Small intestine (tissue), 7 donors: ENCODE data around the gene RNF222. TPM values are rescaled to one million over a fixed set of nuclear protein-coding genes. Genes with fewer than 3 reads are reported as not detected.

Experiments
- DNase-seq, 2 donors: peaks; one replicate each; pipeline versions ENCODE4 v3.0.0 to v3.0.0-alpha.2; 2013
- FAIRE-seq: peaks from 2 replicates; lab custom pipeline; 2012; peaks lifted over from hg19 to GRCh38; lab: Jason Lieb, UNC
- H3K27ac ChIP-seq, 3 donors: one replicate each; pipeline ENCODE4 v1.5.1; 2013; ENCODE audit warnings: low read length in 2 of 3, mild to moderate bottlenecking in 2 of 3, control low read depth in 1 of 3, inconsistent platforms in 1 of 3, low read depth in 1 of 3, moderate library complexity in 1 of 3
- H3K27me3 ChIP-seq, 3 donors: one replicate each; pipeline ENCODE4 v1.6.1; 2013; ENCODE audit warnings: low read length in 3 of 3, inconsistent platforms in 1 of 3; ENCODE audit not compliant: control insufficient read depth in 3 of 3, insufficient read depth in 3 of 3
- H3K36me3 ChIP-seq, 3 donors: one replicate each; pipeline ENCODE4 v1.6.1; 2013; ENCODE audit warnings: low read length in 3 of 3, inconsistent platforms in 1 of 3, low read depth in 1 of 3, mild to moderate bottlenecking in 1 of 3, moderate library complexity in 1 of 3; ENCODE audit not compliant: control insufficient read depth in 3 of 3, insufficient read depth in 2 of 3
- H3K4me1 ChIP-seq, 3 donors: one replicate each; pipeline ENCODE4 v1.6.1; 2013; ENCODE audit warnings: low read length in 2 of 3, inconsistent platforms in 1 of 3, low read depth in 1 of 3, mild to moderate bottlenecking in 1 of 3, moderate library complexity in 1 of 3; ENCODE audit not compliant: control insufficient read depth in 3 of 3, insufficient read depth in 2 of 3
- H3K4me3 ChIP-seq, 3 donors: one replicate each; pipeline ENCODE4 v1.5.1; 2013; ENCODE audit warnings: low read length in 3 of 3, control low read depth in 1 of 3, inconsistent platforms in 1 of 3, low read depth in 1 of 3, mild to moderate bottlenecking in 1 of 3, moderate library complexity in 1 of 3
- H3K9me3 ChIP-seq, 2 donors: one replicate each; pipeline ENCODE4 v1.6.1; 2013; ENCODE audit warnings: low read depth in 1 of 2, low read length in 1 of 2; ENCODE audit not compliant: control insufficient read depth in 2 of 2, insufficient read depth in 1 of 2
- WGBS, 3 donors: extraction: QIAGEN DNeasy Blood & Tissue Kit; methylation state at CpG; one replicate each; pipeline ENCODE4 v1.1.7; 2013; 5-methylcytosine and 5-hydroxymethylcytosine counted together
- polyA plus RNA-seq, 4 donors: library from polyadenylated mRNA; stranded (reverse) in 3 of 4; unstranded in 1 of 4; fragments of 200-250 nt in 3 of 4; fragments of 120-200 nt in 1 of 4; gene quantifications; one replicate each; pipeline versions ENCODE4 v1.2.1 to v1.2.3, GENCODE V29; 2013
- donor health status: healthy with polysubstance abuse.
- donor health status: control.
- donor health status: control.
- donor health status: Bipolar disorder and iron deficiency.
- donor health status: healthy.

RNF222 gene
- polyA plus RNA-seq, 4 donors = 0.10 TPM; not detected in 3

GRCh38 chr17:8393470-8394231, 4.0 kb downstream of the RNF222 start:
- H3K4me3 ChIP-seq = no peak overlapping the region
- no peaks in the 10 kb centered on the region for H3K9me3 ChIP-seq
- no peak for FAIRE-seq
- peak; percentile 20 to 57 for DNase-seq
- peak overlapping the region in 1 of 3 donors; percentile 13 for H3K27ac ChIP-seq
- no peaks in the 10 kb centered on the region for H3K36me3 ChIP-seq
- peaks cover 0 to 39% (median 5%) of the 10 kb centered on the region in 3 donors for H3K27me3 ChIP-seq
- H3K4me1 ChIP-seq = no peaks in the 10 kb centered on the region
- 40 to 55% (median 52%) methylated on average over 7 to 8 of the region's 8 CpGs for WGBS, 3 donors

GRCh38 chr17:8392674-8393469, 4.8 kb downstream of the RNF222 start:
- 86 to 87% (median 87%) methylated on average over 35 to 46 of the region's 46 CpGs for WGBS, 3 donors
- H3K9me3 ChIP-seq = no peaks in the 10 kb centered on the region
- FAIRE-seq (no peak), DNase-seq (no peak)
- no peaks in the 10 kb centered on the region for H3K36me3 ChIP-seq
- no peak overlapping the region for H3K4me3 ChIP-seq
- peaks cover 0 to 35% (median 5%) of the 10 kb centered on the region in 3 donors for H3K27me3 ChIP-seq
- no peaks in the 10 kb centered on the region for H3K4me1 ChIP-seq
- no peak overlapping the region for H3K27ac ChIP-seq

DNA sequence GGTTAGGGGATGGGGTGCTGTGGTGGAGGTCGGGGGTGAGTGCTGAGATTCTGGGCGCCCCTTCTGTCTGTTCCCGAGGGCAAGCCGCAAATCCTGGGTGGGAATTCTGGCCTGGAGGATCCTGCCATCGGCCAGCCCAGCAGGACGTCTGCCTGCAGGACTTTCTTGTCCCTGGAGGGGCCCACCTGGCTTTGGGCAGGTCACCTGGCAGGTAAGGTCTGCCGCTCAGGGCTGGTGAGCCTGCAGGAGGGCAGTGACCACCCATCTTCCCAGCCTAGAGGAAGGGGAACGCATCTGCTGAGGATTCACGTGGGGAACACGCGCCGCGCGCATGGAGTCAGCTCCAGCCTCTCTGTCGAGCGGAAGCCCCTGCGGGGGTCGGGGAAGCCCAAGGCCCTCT, 5.4 kb downstream of the RNF222 start:
- Histone ChIP-seq H3K27me3 (peaks cover 0 to 35% (median 5%) of the 10 kb centered on the region in 3 donors), H3K4me1 (no peaks in the 10 kb centered on the region), H3K9me3 (no peaks in the 10 kb centered on the region), H3K27ac (no peak overlapping the region), H3K4me3 (no peak overlapping the region), H3K36me3 (no peaks in the 10 kb centered on the region)
- DNase-seq (no peak), FAIRE-seq (no peak)
- 57 to 77% (median 71%) methylated on average over 14 to 18 of the region's 18 CpGs for WGBS, 3 donors

DNA sequence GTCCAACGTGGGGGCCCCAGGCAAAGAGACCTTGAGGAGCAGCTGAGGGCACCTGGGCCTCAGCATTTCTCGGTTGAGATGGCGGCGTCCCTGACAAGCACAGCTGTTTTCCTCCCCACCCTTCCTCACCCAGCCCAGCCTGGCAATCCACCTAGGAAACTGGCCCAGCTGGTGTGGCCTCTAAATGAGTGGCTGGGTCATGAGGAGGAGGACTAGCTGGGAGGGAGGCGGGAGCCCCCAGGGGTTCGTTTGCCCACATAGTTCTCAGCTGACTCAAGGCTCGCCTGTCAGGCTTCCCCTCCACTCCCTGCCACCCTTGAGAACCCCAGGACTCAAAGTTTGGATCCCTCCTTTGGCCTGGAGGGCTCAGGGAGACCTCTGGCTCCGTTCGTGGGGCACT, 5.9 kb downstream of the RNF222 start:
- H3K4me1 ChIP-seq = no peaks in the 10 kb centered on the region
- no peak for FAIRE-seq
- H3K4me3 ChIP-seq = no peak overlapping the region
- WGBS, 3 donors = 15 to 34% (median 33%) methylated on average over 8 to 9 of the region's 9 CpGs
- H3K27me3 ChIP-seq = peaks cover 0 to 30% (median 5%) of the 10 kb centered on the region in 3 donors
- no peak overlapping the region for H3K27ac ChIP-seq
- no peak for DNase-seq
- H3K36me3 ChIP-seq = no peaks in the 10 kb centered on the region
- H3K9me3 ChIP-seq = no peaks in the 10 kb centered on the region

DNA sequence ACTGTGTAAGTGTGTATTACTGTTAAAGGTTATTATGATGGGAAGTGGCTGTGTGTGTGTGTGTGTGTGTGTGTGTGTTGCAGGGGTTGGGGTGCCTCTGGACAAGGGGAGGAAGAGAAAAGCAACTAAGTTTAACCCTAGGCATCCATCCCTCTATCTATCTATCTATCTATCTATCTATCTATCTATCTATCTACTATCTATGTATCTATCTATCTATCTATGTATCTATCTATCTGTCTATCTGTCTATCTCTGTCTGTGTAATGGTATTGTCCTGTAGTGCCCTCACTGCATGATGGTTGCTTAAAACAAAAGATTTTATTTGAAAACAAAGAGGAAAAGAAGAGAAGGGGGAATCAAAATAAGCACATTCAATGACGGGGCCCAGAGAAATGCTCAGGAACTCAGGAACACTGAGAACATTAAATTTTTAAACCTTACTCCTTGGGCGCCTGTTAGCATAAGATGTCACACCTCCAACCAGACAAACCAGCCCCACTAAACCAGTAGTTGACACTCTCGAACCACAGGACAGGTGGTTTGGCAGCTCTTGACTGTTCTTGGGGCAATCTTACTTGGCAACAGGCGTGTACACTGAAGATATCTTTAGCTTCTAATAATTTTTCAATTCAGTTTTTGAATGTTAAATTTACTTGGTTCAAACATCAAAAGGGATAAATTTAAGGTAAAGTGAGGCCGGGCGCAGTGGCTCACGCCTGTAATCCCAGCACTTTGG, 9.5 kb downstream of the RNF222 start:
- no peak overlapping the region for H3K27ac ChIP-seq
- peaks cover 0 to 3% (median 0%) of the 10 kb centered on the region in 3 donors for H3K4me1 ChIP-seq
- 81 to 87% (median 81%) methylated on average over 7 of the region's 7 CpGs for WGBS, 3 donors
- no peaks in the 10 kb centered on the region for H3K36me3 ChIP-seq
- no peaks in the 10 kb centered on the region for H3K9me3 ChIP-seq
- H3K27me3 ChIP-seq = peaks cover 0 to 10% (median 0%) of the 10 kb centered on the region in 3 donors
- FAIRE-seq = no peak
- DNase-seq = no peak
- H3K4me3 ChIP-seq = no peak overlapping the region

- DNase-seq (no peak), FAIRE-seq (no peak)
- Histone ChIP-seq H3K9me3 (no peaks in the 10 kb centered on the region), H3K36me3 (peaks cover 0 to under 1% (median 0%) of the 10 kb centered on the region in 3 donors), H3K4me1 (peaks cover 0 to 6% (median 0%) of the 10 kb centered on the region in 3 donors), H3K27ac (no peak overlapping the region), H3K4me3 (no peak overlapping the region), H3K27me3 (peaks cover 0 to 4% (median 0%) of the 10 kb centered on the region in 3 donors)
- WGBS, 3 donors = 71 to 75% (median 71%) methylated on average over 6 of the region's 6 CpGs
Observed at GRCh38 chr17:8386841-8387240, 10.8 kb downstream of the RNF222 start.

DNA sequence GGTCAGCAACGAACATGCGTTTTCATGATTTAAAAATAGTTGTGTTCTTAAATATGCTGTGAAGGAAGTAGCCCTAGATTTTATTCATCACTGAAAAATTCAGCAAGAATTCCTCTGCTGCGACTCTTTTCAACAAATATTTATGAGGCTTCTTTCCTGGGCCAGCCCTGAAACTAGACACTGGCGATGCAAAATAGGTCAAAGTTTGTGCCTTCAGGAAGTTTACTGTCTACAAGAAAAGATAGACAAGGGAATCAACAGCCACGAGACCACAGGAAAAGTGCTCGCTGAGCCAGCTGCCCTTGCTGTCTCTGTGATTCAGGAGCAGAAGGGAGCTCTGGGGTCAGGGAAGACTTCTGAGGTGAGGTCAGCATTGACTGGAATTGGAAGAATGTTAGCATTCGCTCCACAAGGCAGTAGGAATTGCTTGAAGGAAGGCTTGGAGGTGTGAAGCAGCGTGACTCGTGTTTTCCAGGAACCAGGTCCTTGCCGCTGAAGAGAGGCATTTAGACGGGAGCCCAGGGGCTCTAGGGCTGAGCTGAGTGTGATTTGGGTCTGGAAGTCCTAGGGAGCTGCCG, 12.7 kb downstream of the RNF222 start:
- H3K9me3 ChIP-seq = no peaks in the 10 kb centered on the region
- H3K36me3 ChIP-seq = peaks cover 5 to 11% (median 7%) of the 10 kb centered on the region in 3 donors
- DNase-seq = no peak
- H3K4me1 ChIP-seq = peaks cover 0 to 22% (median 6%) of the 10 kb centered on the region in 3 donors
- 72 to 86% (median 83%) methylated on average over 12 of the region's 12 CpGs for WGBS, 3 donors
- H3K27me3 ChIP-seq = no peaks in the 10 kb centered on the region
- H3K4me3 ChIP-seq = no peak overlapping the region
- H3K27ac ChIP-seq = no peak overlapping the region
- no peak for FAIRE-seq
